Activated T-cell treated with anti-CD3 and anti-CD28 coated beads, Interleukin-2, amount 50 U/mL, for 1 hour (primary cell): Measurements from ENCODE around the gene CCDC102B.
"Not testable (repeated sequence)": the region's sequence is repeated elsewhere in the genome, so short reads cannot be mapped to it uniquely, and the experiment has no call there.

ENCODE experiments used
- DNase-seq: peaks from one replicate; pipeline ENCODE4 v3.0.0-alpha.2; 2020

The CCDC102B gene

GRCh38 chr18:68797871-68798270 is at the start of gene CCDC102B:
CCDC102B (plus strand) TSS chr18:68798080; CDS start chr18:68836764, 38,684 bp downstream.
- DNase-seq = no peak

- no peak for DNase-seq
Measured at GRCh38 chr18:68757126-68757525, 40.8 kb upstream of the CCDC102B start.

GRCh38 chr18:68759308-68759707 is 38.6 kb upstream of the CCDC102B start:
- no peak for DNase-seq

- DNase-seq = no peak
Measured at GRCh38 chr18:68763083-68763482, 34.8 kb upstream of the CCDC102B start.

GRCh38 chr18:68764016-68764415 is 33.9 kb upstream of the CCDC102B start:
- no peak for DNase-seq

- no peak for DNase-seq
Measured at GRCh38 chr18:68766433-68766832, 31.4 kb upstream of the CCDC102B start.

GRCh38 chr18:68769461-68769860 is 28.4 kb upstream of the CCDC102B start:
- DNase-seq = no peak

GRCh38 chr18:68772268-68772667 is 25.6 kb upstream of the CCDC102B start:
- no peak for DNase-seq

- DNase-seq = no peak
Measured at GRCh38 chr18:68778280-68778886, 19.5 kb upstream of the CCDC102B start.

- no peak for DNase-seq
Measured at GRCh38 chr18:68779169-68779568, 18.7 kb upstream of the CCDC102B start.

- no peak for DNase-seq
Measured at GRCh38 chr18:68780802-68781635, 16.9 kb upstream of the CCDC102B start.

GRCh38 chr18:68783506-68783905 is 14.4 kb upstream of the CCDC102B start:
- no peak for DNase-seq

- DNase-seq = no peak
Measured at GRCh38 chr18:68784071-68784470, 13.8 kb upstream of the CCDC102B start.

GRCh38 chr18:68790290-68790689 is 7.6 kb upstream of the CCDC102B start:
- DNase-seq = not testable (repeated sequence)

- no peak for DNase-seq
Measured at GRCh38 chr18:68791801-68792200, 6.1 kb upstream of the CCDC102B start.

- DNase-seq = no peak
Measured at GRCh38 chr18:68793951-68794350, 3.9 kb upstream of the CCDC102B start.

- DNase-seq = no peak
Measured at GRCh38 chr18:68796936-68797690, 767 bp upstream of the CCDC102B start.

GRCh38 chr18:68800075-68800474 is 2.2 kb downstream of the CCDC102B start:
- DNase-seq = no peak

- DNase-seq = no peak
Measured at GRCh38 chr18:68803356-68803755, 5.5 kb downstream of the CCDC102B start.

GRCh38 chr18:68817584-68817983 is 19.7 kb downstream of the CCDC102B start:
- DNase-seq = no peak

- no peak for DNase-seq
Measured at GRCh38 chr18:68818584-68818983, 20.7 kb downstream of the CCDC102B start.

- no peak for DNase-seq
Measured at GRCh38 chr18:68822926-68823325, 25.0 kb downstream of the CCDC102B start.

- DNase-seq = no peak
Measured at GRCh38 chr18:68826121-68826520, 28.2 kb downstream of the CCDC102B start.
